ENCODE results near the gene KATNAL2. TPM values are rescaled to one million over a fixed set of nuclear protein-coding genes. Genes with fewer than 3 reads are reported as not detected.

Gene KATNAL2
- polyA plus RNA-seq, 1 donor (not counting 4 experiments of a cell fraction or from before 2014, with no cell fraction given) = 1.1 TPM

GRCh38 chr18:47118981-47119380 is 201.6 kb downstream of the KATNAL2 start:
- H3K79me2 ChIP-seq (ENCODE audit: control insufficient read depth, insufficient read depth, low read length) = no peaks in the 10 kb centered on the region
- H3K4me1 ChIP-seq (ENCODE audit: control insufficient read depth, extremely low read depth, insufficient read depth, low read length) = no peaks in the 10 kb centered on the region
- H3K36me3 ChIP-seq (ENCODE audit: control insufficient read depth in 2 of 2, extremely low read depth in 1 of 2, insufficient read depth in 2 of 2, low read length in 2 of 2) = peaks cover 2 to 4% of the 10 kb centered on the region in 2 experiments
- H4K20me1 ChIP-seq (ENCODE audit: control insufficient read depth, extremely low read depth, insufficient read depth, low read length) = no peaks in the 10 kb centered on the region
- H2AFZ ChIP-seq (ENCODE audit: control insufficient read depth, low read length) = no peak overlapping the region
- H3K4me3 ChIP-seq (ENCODE audit: control insufficient read depth in 2 of 3, extremely low read depth in 1 of 3, insufficient read depth in 2 of 3, low read depth in 1 of 3, low read length in 3 of 3) = no peak overlapping the region
- H3K4me2 ChIP-seq (ENCODE audit: control insufficient read depth, extremely low read depth, insufficient read depth, low read depth, low read length) = no peak overlapping the region
- TF ChIP-seq CTCF (optimal IDR thresholded peaks at IDR 0.05 in 1 of 3, IDR thresholded peaks at IDR 0.05 in 1 of 3, conservative IDR thresholded peaks at IDR 0.05 in 1 of 3; ENCODE audit: extremely low read depth in 1 of 3, insufficient read depth in 2 of 3, low read length in 3 of 3) (no peak), EZH2 (IDR thresholded peaks at IDR 0.05; ENCODE audit: low read length) (no peak)
- no peak overlapping the region for H3K27ac ChIP-seq (ENCODE audit: control insufficient read depth, insufficient read depth, low read length)
- H3K9me1 ChIP-seq (ENCODE audit: control insufficient read depth, extremely low read depth, insufficient read depth, low read length) = no peaks in the 10 kb centered on the region
- dilution Hi-C loops (cut with MboI; ENCODE audit: extremely low pct_ligation_motif_present, low sequenced_read_pairs) = loop anchor here (5.0 kb wide), 1 partner anchor 73 kb away; no protein-coding TSS in a partner anchor
- no peaks in the 10 kb centered on the region for H3K27me3 ChIP-seq (ENCODE audit: control insufficient read depth, extremely low read depth, insufficient read depth, low read length)
- no peak for DNase-seq (ENCODE audit: low read depth, low spot score)
- FAIRE-seq = no peak
- no peaks in the 10 kb centered on the region for H3K9me3 ChIP-seq (ENCODE audit: control insufficient read depth, low read depth, low read length)
- H3K9ac ChIP-seq (ENCODE audit: control insufficient read depth, extremely low read depth, insufficient read depth, low read length) = no peak overlapping the region

- DNase-seq (ENCODE audit: low read depth, low spot score) (no peak), FAIRE-seq (no peak)
- no peaks in the 10 kb centered on the region for H4K20me1 ChIP-seq (ENCODE audit: control insufficient read depth, extremely low read depth, insufficient read depth, low read length)
- TF ChIP-seq CTCF (optimal IDR thresholded peaks at IDR 0.05 in 1 of 3, IDR thresholded peaks at IDR 0.05 in 1 of 3, conservative IDR thresholded peaks at IDR 0.05 in 1 of 3; ENCODE audit: extremely low read depth in 1 of 3, insufficient read depth in 2 of 3, low read length in 3 of 3) = no peak
- TF ChIP-seq EZH2 (IDR thresholded peaks at IDR 0.05; ENCODE audit: low read length) = no peak
- no peaks in the 10 kb centered on the region for H3K9me1 ChIP-seq (ENCODE audit: control insufficient read depth, extremely low read depth, insufficient read depth, low read length)
- H3K4me1 ChIP-seq (ENCODE audit: control insufficient read depth, extremely low read depth, insufficient read depth, low read length) = no peaks in the 10 kb centered on the region
- H3K27ac ChIP-seq (ENCODE audit: control insufficient read depth, insufficient read depth, low read length) = no peak overlapping the region
- H3K4me3 ChIP-seq (ENCODE audit: control insufficient read depth in 2 of 3, extremely low read depth in 1 of 3, insufficient read depth in 2 of 3, low read depth in 1 of 3, low read length in 3 of 3) = no peak overlapping the region
- no peaks in the 10 kb centered on the region for H3K27me3 ChIP-seq (ENCODE audit: control insufficient read depth, extremely low read depth, insufficient read depth, low read length)
- no peaks in the 10 kb centered on the region for H3K9me3 ChIP-seq (ENCODE audit: control insufficient read depth, low read depth, low read length)
- no peak overlapping the region for H2AFZ ChIP-seq (ENCODE audit: control insufficient read depth, low read length)
- no peaks in the 10 kb centered on the region for H3K79me2 ChIP-seq (ENCODE audit: control insufficient read depth, insufficient read depth, low read length)
- no peak overlapping the region for H3K4me2 ChIP-seq (ENCODE audit: control insufficient read depth, extremely low read depth, insufficient read depth, low read depth, low read length)
- no peaks in the 10 kb centered on the region for H3K36me3 ChIP-seq (ENCODE audit: control insufficient read depth in 2 of 2, extremely low read depth in 1 of 2, insufficient read depth in 2 of 2, low read length in 2 of 2)
- dilution Hi-C loops (cut with MboI; ENCODE audit: extremely low pct_ligation_motif_present, low sequenced_read_pairs) = no loop called here
- no peak overlapping the region for H3K9ac ChIP-seq (ENCODE audit: control insufficient read depth, extremely low read depth, insufficient read depth, low read length)
Observed at GRCh38 chr18:47120428-47120827, 203.0 kb downstream of the KATNAL2 start.
